DND-41 (cell line): Measurements from ENCODE around the gene IFNL4.

Source experiments
- CTCF ChIP-seq: IDR thresholded peaks from 2 replicates; pipeline ENCODE4 v1.5.1; 2012; ENCODE audit warnings: borderline replicate concordance, low read length, moderate library complexity, mild to moderate bottlenecking; ENCODE audit not compliant: poor library complexity, severe bottlenecking; ENCODE audit errors: extremely low read depth
- EZH2 ChIP-seq: IDR thresholded peaks from 3 replicates; pipeline ENCODE4 v1.6.1; 2012; ENCODE audit warnings: borderline replicate concordance, low read depth, mild to moderate bottlenecking, moderate library complexity, low read length, inconsistent platforms; ENCODE audit not compliant: severe bottlenecking

DNA sequence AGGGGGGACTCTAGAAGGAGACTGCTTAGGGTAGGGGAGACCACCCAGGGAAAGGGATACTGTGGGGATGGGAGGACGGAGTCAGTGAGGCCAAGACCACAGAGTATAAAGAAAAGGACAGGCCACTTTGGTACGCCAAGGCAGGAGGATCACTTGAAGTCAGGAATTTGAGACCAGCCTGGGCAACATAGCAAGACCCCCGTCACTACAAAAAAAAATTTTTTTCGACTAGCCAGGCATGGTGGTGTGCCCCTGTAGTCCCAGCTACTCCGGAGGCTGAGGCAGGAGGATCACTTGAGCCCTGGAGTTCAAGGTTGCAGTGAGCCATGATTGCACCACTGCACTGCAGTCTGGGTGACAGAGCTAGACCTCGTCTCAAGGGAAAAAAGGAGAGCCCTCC is 10.4 kb downstream of the IFNL4 start:
- TF ChIP-seq EZH2 (no peak), CTCF (no peak)
